Measurements from ENCODE around the gene DIPK2A. TPM values are rescaled to one million over a fixed set of nuclear protein-coding genes. Genes with fewer than 3 reads are reported as not detected.

The DIPK2A gene
- total RNA-seq, 1 experiment from 2014 or later = 37.7 TPM

GRCh38 chr3:144011251-144011799 is 39.7 kb downstream of the DIPK2A start:
- intact Hi-C loops (cut with micrococcal nuclease; ENCODE audit: unreplicated experiment) = no loop called here
- BruUV-seq (replicated peaks) = no TSS peak

GRCh38 chr3:144015133-144015532 is 43.5 kb downstream of the DIPK2A start:
- no peaks in the 10 kb centered on the region for H3K36me3 Mint-ChIP-seq (ENCODE audit: insufficient read depth, unreplicated experiment)
- H3K9me3 Mint-ChIP-seq (ENCODE audit: low read depth, unreplicated experiment) = peaks cover 7% of the 10 kb centered on the region
- H3K4me3 Mint-ChIP-seq (ENCODE audit: low read depth, unreplicated experiment) = no peak overlapping the region
- H3K27me3 Mint-ChIP-seq (ENCODE audit: unreplicated experiment) = no peaks in the 10 kb centered on the region
- intact Hi-C loops (cut with micrococcal nuclease; ENCODE audit: unreplicated experiment) = no loop called here
- no TSS peak for BruUV-seq (replicated peaks)
- no peaks in the 10 kb centered on the region for H3K4me1 Mint-ChIP-seq (ENCODE audit: low read depth, unreplicated experiment)
- H3K27ac Mint-ChIP-seq (ENCODE audit: unreplicated experiment) = no peak overlapping the region
- no peak for DNase-seq
- CTCF ChIA-PET = no interaction called here
- no peak for TF ChIP-seq CTCF (IDR thresholded peaks at IDR 0.05; ENCODE audit: unreplicated experiment)

More at GRCh38 chr3:144011251-144011799, 39.7 kb downstream of the DIPK2A start:
- no peaks in the 10 kb centered on the region for H3K4me1 Mint-ChIP-seq (ENCODE audit: low read depth, unreplicated experiment)
- H3K36me3 Mint-ChIP-seq (ENCODE audit: insufficient read depth, unreplicated experiment) = no peaks in the 10 kb centered on the region
- no peak for TF ChIP-seq CTCF (IDR thresholded peaks at IDR 0.05; ENCODE audit: unreplicated experiment)
- H3K4me3 Mint-ChIP-seq (ENCODE audit: low read depth, unreplicated experiment) = no peak overlapping the region
- CTCF ChIA-PET = no interaction called here
- H3K27ac Mint-ChIP-seq (ENCODE audit: unreplicated experiment) = no peak overlapping the region
- no peak for DNase-seq
- H3K9me3 Mint-ChIP-seq (ENCODE audit: low read depth, unreplicated experiment) = no peaks in the 10 kb centered on the region
- H3K27me3 Mint-ChIP-seq (ENCODE audit: unreplicated experiment) = no peaks in the 10 kb centered on the region

GRCh38 chr3:144018776-144019175 is 47.2 kb downstream of the DIPK2A start:
- DNase-seq = no peak
- no peak overlapping the region for H3K27ac Mint-ChIP-seq (ENCODE audit: unreplicated experiment)
- CTCF ChIA-PET = no interaction called here
- peaks cover 9% of the 10 kb centered on the region for H3K9me3 Mint-ChIP-seq (ENCODE audit: low read depth, unreplicated experiment)
- H3K4me1 Mint-ChIP-seq (ENCODE audit: low read depth, unreplicated experiment) = no peaks in the 10 kb centered on the region
- H3K27me3 Mint-ChIP-seq (ENCODE audit: unreplicated experiment) = no peaks in the 10 kb centered on the region
- intact Hi-C loops (cut with micrococcal nuclease; ENCODE audit: unreplicated experiment) = no loop called here
- no peak for TF ChIP-seq CTCF (IDR thresholded peaks at IDR 0.05; ENCODE audit: unreplicated experiment)
- H3K4me3 Mint-ChIP-seq (ENCODE audit: low read depth, unreplicated experiment) = no peak overlapping the region
- no TSS peak for BruUV-seq (replicated peaks)
- no peaks in the 10 kb centered on the region for H3K36me3 Mint-ChIP-seq (ENCODE audit: insufficient read depth, unreplicated experiment)

Other genes starting within 250 kb of the DIPK2A start
- 1.5 and 2.4 TPM in 2 replicates for gene SLC9A9, start 123.4 kb upstream of the DIPK2A start, total RNA-seq (2022)